NT2/D1 (cell line): ENCODE results near the gene NPLOC4.

Source experiments
- YY1 ChIP-seq: IDR thresholded peaks from 2 replicates; pipeline ENCODE4 v1.6.1; 2011; ENCODE audit not compliant: insufficient read length, insufficient read depth
- ZNF274 ChIP-seq: IDR thresholded peaks from 2 replicates; pipeline ENCODE4 v1.6.1; 2011; ENCODE audit warnings: mild to moderate bottlenecking, low read depth, low read length

- TF ChIP-seq ZNF274 (no peak), YY1 (no peak)
These were observed 65.9 kb downstream of the NPLOC4 start for GRCh38 chr17:81570964-81571363.
